GM12878 (cell line): ENCODE measurements around the gene HEPACAM. TPM values are rescaled to one million over a fixed set of nuclear protein-coding genes. Genes with fewer than 3 reads are reported as not detected.

ENCODE experiments used
- ATAC-seq: fragments of 200-7000 bp; cut with Tn5 transposase; 3 replicates; pipeline ENCODE4 v1.9.1; 2020; ENCODE audit warnings: mild to moderate bottlenecking, moderate library complexity
- BruUV-seq: library from RNA; stranded (reverse); fragments of 400-500 nt; replicated peaks from 2 replicates; lab custom pipeline; 2021; lab: Mats Ljungman, UMichigan
- CTCF ChIA-PET: fragments of 300-600 bp; sonication (Branson Sonifier 250); formaldehyde crosslinking; extraction: SDS; loops from one replicate; lab custom pipeline; 2021; ENCODE audit warnings: inconsistent platforms; lab: Yijun Ruan, JAX
- POLR2A ChIA-PET: fragments of 350-600 bp; formaldehyde crosslinking; extraction: SDS; loops from one replicate; lab custom pipeline; 2021; ENCODE audit warnings: inconsistent platforms; lab: Charles Lee
- RAD21 ChIA-PET: fragments of 300-600 bp; sonication (Branson Sonifier 250); formaldehyde crosslinking; loops from one replicate; lab custom pipeline; 2023; ENCODE audit warnings: antibody characterized with exemption; ENCODE audit not compliant: unreplicated experiment; lab: Charles Lee
- SMC1A ChIA-PET: fragments of 300-600 bp; sonication (Branson Sonifier 250); formaldehyde crosslinking; loops from one replicate; lab custom pipeline; 2023; ENCODE audit not compliant: unreplicated experiment, uncharacterized antibody; lab: Charles Lee
- DNase-seq: peaks from one replicate; pipeline ENCODE4 v3.0.0-alpha.2; 2011; ENCODE audit warnings: low read depth, low spot score
- FAIRE-seq: peaks from 3 replicates; lab custom pipeline; 2011; peaks lifted over from hg19 to GRCh38; lab: Jason Lieb, UNC
- H2AFZ ChIP-seq: 2 replicates; pipeline ENCODE4 v1.6.0; 2011; ENCODE audit warnings: low read depth, low read length, control low read depth; ENCODE audit not compliant: control insufficient read depth
- H3K27ac ChIP-seq: 2 replicates; pipeline ENCODE4 v1.5.1; 2011; ENCODE audit warnings: control low read depth; ENCODE audit not compliant: control insufficient read depth, insufficient read depth
- H3K27me3 ChIP-seq, 2 experiments: replicated peaks in 1 of 2; 2 replicates each; pipeline versions ENCODE4 v1.6.0 to v1.6.1; 2011; ENCODE audit warnings: low read length in 1 of 2; ENCODE audit not compliant: control insufficient read depth in 2 of 2, insufficient read depth in 2 of 2
- H3K36me3 ChIP-seq, 2 experiments: 2 replicates each; pipeline ENCODE4 v1.5.1; 2011; ENCODE audit warnings: low read length in 1 of 2; ENCODE audit not compliant: control insufficient read depth in 2 of 2, insufficient read depth in 2 of 2
- H3K4me1 ChIP-seq: 2 replicates; pipeline ENCODE4 v1.6.1; 2011; ENCODE audit warnings: mild to moderate bottlenecking, low read length, moderate library complexity, mixed read lengths; ENCODE audit not compliant: control insufficient read depth, insufficient read depth
- H3K4me2 ChIP-seq: 2 replicates; pipeline ENCODE4 v1.6.0; 2011; ENCODE audit warnings: control low read depth; ENCODE audit not compliant: control insufficient read depth, insufficient read depth
- H3K4me3 ChIP-seq: fragments of 200-600 bp; sonication (generic); 2 replicates; pipeline ENCODE4 v1.5.1; 2016
- H3K79me2 ChIP-seq: 2 replicates; pipeline ENCODE4 v1.6.0; 2011; ENCODE audit warnings: low read length; ENCODE audit not compliant: control insufficient read depth, insufficient read depth
- H3K9ac ChIP-seq: 2 replicates; pipeline ENCODE4 v1.8.0; 2011; ENCODE audit warnings: low read length, control low read depth, mixed read lengths; ENCODE audit not compliant: control insufficient read depth, insufficient read depth
- H3K9me3 ChIP-seq: replicated peaks from 3 replicates; pipeline ENCODE4 v1.5.1; 2011; ENCODE audit warnings: mild to moderate bottlenecking, low read length; ENCODE audit not compliant: control insufficient read depth, insufficient read depth
- H4K20me1 ChIP-seq: 2 replicates; pipeline ENCODE4 v1.6.0; 2011; ENCODE audit not compliant: control insufficient read depth, insufficient read depth
- BACH1 ChIP-seq: fragments of 450-650 bp; IDR thresholded peaks from 2 replicates; pipeline ENCODE4 v1.6.1; 2017; ENCODE audit warnings: mild to moderate bottlenecking, borderline replicate concordance
- BCL11A ChIP-seq: IDR thresholded peaks from 2 replicates; pipeline ENCODE4 v1.6.1; 2011; ENCODE audit warnings: low read depth, low read length
- BMI1 ChIP-seq: fragments of 450-650 bp; IDR thresholded peaks from 2 replicates; pipeline ENCODE4 v1.6.1; 2016; ENCODE audit warnings: mild to moderate bottlenecking, moderate library complexity, borderline replicate concordance
- BRCA1 ChIP-seq: IDR thresholded peaks from 2 replicates; pipeline ENCODE4 v1.6.1; 2011; ENCODE audit warnings: low read depth, low read length, improper control_type of control experiment
- DPF2 ChIP-seq: fragments of 450-650 bp; IDR thresholded peaks from 2 replicates; pipeline ENCODE4 v1.6.1; 2017; ENCODE audit warnings: mild to moderate bottlenecking
- EP300 ChIP-seq, 2 experiments: fragments of 150-350 bp in 1 of 2; IDR thresholded peaks; 2 replicates each; pipeline ENCODE4 v1.6.1; 2011 to 2012; ENCODE audit warnings: low read depth in 2 of 2, low read length in 2 of 2, borderline replicate concordance in 1 of 2, improper control_type of control experiment in 1 of 2, inconsistent platforms in 1 of 2; ENCODE audit not compliant: control insufficient read depth in 1 of 2
- EZH2 ChIP-seq: IDR thresholded peaks from 2 replicates; pipeline ENCODE4 v1.6.1; 2012; ENCODE audit warnings: low read depth, mild to moderate bottlenecking, control low read depth, inconsistent platforms, low read length, borderline replicate concordance; ENCODE audit not compliant: control insufficient read depth
- FOXK2 ChIP-seq: fragments of 450-650 bp; IDR thresholded peaks from 2 replicates; pipeline ENCODE4 v1.6.1; 2017; ENCODE audit warnings: mild to moderate bottlenecking, moderate library complexity
- HDAC6 ChIP-seq: fragments of 200-600 bp; sonication (generic); IDR thresholded peaks from one replicate; pipeline ENCODE4 v1.8.0; 2017; ENCODE audit warnings: antibody characterized with exemption; ENCODE audit not compliant: unreplicated experiment
- NFYA ChIP-seq: IDR thresholded peaks from 2 replicates; pipeline ENCODE4 v1.6.1; 2011; ENCODE audit warnings: low read depth, mild to moderate bottlenecking, low read length, improper control_type of control experiment, borderline replicate concordance
- POU2F2 ChIP-seq: IDR thresholded peaks from 3 replicates; pipeline ENCODE4 v1.6.1; 2011; ENCODE audit warnings: low read depth, mild to moderate bottlenecking, low read length, borderline replicate concordance
- TCF3 ChIP-seq: IDR thresholded peaks from 2 replicates; pipeline ENCODE4 v1.6.1; 2012; ENCODE audit warnings: low read depth, mild to moderate bottlenecking, low read length, borderline replicate concordance; ENCODE audit not compliant: insufficient read depth
- ZNF24 ChIP-seq: fragments of 450-650 bp; IDR thresholded peaks from 2 replicates; pipeline ENCODE4 v1.6.1; 2017; ENCODE audit warnings: antibody characterized with exemption, mild to moderate bottlenecking
- WGBS: methylation state at CpG from one replicate; pipeline ENCODE4 v1.1.6; 2016; ENCODE audit warnings: low lambda C conversion rate; ENCODE audit not compliant: insufficient replicate concordance, insufficient coverage; ENCODE audit errors: missing lambda C conversion rate; 5-methylcytosine and 5-hydroxymethylcytosine counted together
- in situ Hi-C: fragments of 300-500 bp; cut with MboI; formaldehyde crosslinking; loops from 9 replicates; pipeline ENCODE4 v1.14.3; 2018; ENCODE audit warnings: mixed read lengths
- intact Hi-C: fragments of 100-400 bp; cut with micrococcal nuclease; formaldehyde crosslinking; loops from one replicate; pipeline ENCODE4 v1.14.2; 2022; ENCODE audit not compliant: unreplicated experiment
- polyA plus RNA-seq, 11 experiments: library from polyadenylated mRNA; depleted of rRNA in 4 of 11; unstranded in 6 of 11; stranded (reverse) in 5 of 11; fragments of >200 nt; fragmentation: Nextera tagmentation in 4 of 11; fragmentation: Illumina TruSeq in 1 of 11; extraction: Ambion mirVana in 4 of 11; extraction: Trizol in 1 of 11; gene quantifications; 1 replicate in 1 of 11; 2 replicates in 10 of 11; pipeline versions ENCODE4 v1.2.1 to v1.2.3, GENCODE V29; 2011 to 2016; ENCODE audit warnings: inconsistent platforms in 2 of 11, missing spikeins in 2 of 11, low read depth in 1 of 11
- total RNA-seq, 4 experiments: library from RNA; depleted of rRNA in 3 of 4; stranded (reverse); fragments of >200 nt in 3 of 4; fragmentation: Illumina TruSeq in 1 of 4; extraction: Trizol in 1 of 4; gene quantifications; 2 replicates each; pipeline versions ENCODE4 v1.2.1 to v1.2.3, GENCODE V29; 2013 to 2021
- TF ChIP-seq, protein P1 (sequence below): fragments of 450-650 bp; IDR thresholded peaks from 2 replicates; pipeline ENCODE4 v1.6.1; 2017; ENCODE audit warnings: antibody characterized with exemption, mild to moderate bottlenecking, moderate library complexity
- TF ChIP-seq, protein P2 (sequence below): IDR thresholded peaks from 2 replicates; pipeline ENCODE4 v1.6.1; 2011; ENCODE audit warnings: mild to moderate bottlenecking, low read depth, low read length, moderate library complexity; ENCODE audit not compliant: insufficient replicate concordance
- TF ChIP-seq, protein P3 (sequence below): fragments of 450-650 bp; IDR thresholded peaks from 2 replicates; pipeline ENCODE4 v1.6.1; 2016; ENCODE audit warnings: mild to moderate bottlenecking
- TF ChIP-seq, protein P4 (sequence below): IDR thresholded peaks from 2 replicates; pipeline ENCODE4 v1.6.1; 2011; ENCODE audit warnings: low read depth, mild to moderate bottlenecking, low read length, moderate library complexity, borderline replicate concordance; ENCODE audit errors: extremely low read depth

HEPACAM gene
- total and polyA plus RNA-seq, 10 of the 15 experiments (the other 5 are each of a cell fraction or from before 2014, with no cell fraction given) = 0.03 TPM; not detected in 9

DNA sequence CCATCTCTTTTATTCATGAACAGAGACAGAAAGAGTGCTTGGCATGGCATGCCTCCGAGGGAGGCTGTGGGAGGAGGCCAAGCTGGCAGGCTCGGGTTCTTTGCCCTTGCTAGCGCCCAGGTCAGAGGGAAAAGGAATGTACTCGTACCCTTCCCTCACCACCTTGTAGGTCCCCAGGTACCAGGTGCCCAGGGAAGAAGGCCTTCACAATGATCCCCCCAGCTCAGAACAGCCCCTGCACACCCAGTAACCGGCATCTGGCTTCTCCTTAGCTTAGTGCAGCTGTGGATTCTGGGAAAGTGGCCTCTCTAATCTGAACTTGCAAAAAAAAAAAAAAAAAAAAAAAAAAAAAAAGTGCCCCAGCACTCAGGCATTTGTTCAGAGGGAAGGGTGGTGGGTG lies 15.5 kb downstream of the HEPACAM start (continued):
- TF ChIP-seq, protein P1, sequence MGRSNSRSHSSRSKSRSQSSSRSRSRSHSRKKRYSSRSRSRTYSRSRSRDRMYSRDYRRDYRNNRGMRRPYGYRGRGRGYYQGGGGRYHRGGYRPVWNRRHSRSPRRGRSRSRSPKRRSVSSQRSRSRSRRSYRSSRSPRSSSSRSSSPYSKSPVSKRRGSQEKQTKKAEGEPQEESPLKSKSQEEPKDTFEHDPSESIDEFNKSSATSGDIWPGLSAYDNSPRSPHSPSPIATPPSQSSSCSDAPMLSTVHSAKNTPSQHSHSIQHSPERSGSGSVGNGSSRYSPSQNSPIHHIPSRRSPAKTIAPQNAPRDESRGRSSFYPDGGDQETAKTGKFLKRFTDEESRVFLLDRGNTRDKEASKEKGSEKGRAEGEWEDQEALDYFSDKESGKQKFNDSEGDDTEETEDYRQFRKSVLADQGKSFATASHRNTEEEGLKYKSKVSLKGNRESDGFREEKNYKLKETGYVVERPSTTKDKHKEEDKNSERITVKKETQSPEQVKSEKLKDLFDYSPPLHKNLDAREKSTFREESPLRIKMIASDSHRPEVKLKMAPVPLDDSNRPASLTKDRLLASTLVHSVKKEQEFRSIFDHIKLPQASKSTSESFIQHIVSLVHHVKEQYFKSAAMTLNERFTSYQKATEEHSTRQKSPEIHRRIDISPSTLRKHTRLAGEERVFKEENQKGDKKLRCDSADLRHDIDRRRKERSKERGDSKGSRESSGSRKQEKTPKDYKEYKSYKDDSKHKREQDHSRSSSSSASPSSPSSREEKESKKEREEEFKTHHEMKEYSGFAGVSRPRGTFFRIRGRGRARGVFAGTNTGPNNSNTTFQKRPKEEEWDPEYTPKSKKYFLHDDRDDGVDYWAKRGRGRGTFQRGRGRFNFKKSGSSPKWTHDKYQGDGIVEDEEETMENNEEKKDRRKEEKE = no peak
- TF ChIP-seq POU2F2 = no peak
- TF ChIP-seq, protein P2, sequence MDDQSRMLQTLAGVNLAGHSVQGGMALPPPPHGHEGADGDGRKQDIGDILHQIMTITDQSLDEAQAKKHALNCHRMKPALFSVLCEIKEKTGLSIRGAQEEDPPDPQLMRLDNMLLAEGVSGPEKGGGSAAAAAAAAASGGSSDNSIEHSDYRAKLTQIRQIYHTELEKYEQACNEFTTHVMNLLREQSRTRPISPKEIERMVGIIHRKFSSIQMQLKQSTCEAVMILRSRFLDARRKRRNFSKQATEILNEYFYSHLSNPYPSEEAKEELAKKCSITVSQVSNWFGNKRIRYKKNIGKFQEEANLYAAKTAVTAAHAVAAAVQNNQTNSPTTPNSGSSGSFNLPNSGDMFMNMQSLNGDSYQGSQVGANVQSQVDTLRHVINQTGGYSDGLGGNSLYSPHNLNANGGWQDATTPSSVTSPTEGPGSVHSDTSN = no peak
- TF ChIP-seq DPF2 = no peak

DNA sequence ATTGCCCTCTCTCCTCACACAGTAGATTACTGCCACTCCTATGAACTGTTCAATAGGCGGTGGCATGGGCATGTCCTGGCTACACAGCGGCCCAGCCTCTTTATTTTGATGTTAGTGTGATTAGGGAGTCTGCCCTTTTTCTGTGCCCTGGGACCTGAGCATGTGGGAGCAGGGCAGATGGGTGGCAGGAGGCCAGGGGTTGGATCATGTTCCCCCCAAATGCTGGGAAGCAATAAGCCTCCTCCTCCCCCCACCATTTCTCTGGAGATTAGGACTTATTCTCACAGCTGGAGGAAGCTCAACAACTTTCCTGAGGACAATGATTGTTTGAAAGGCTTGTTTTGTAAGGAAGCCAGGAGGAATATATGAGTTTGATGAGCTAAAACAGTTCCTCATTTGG lies 15.9 kb downstream of the HEPACAM start:
- ATAC-seq (no peak), DNase-seq (no peak), FAIRE-seq (no peak)
- BruUV-seq = no TSS peak
- intact Hi-C loops = no loop called here
- in situ Hi-C loops = no loop called here
- no peaks in the 10 kb centered on the region for H3K4me1 ChIP-seq
- H3K4me2 ChIP-seq = no peak overlapping the region
- ChIA-PET CTCF (no interaction called here), RAD21 (no interaction called here), SMC1A (interaction anchor here (0.6 kb wide), 1 partner anchor 154 kb away, joined by 3 read pairs; no protein-coding TSS in a partner anchor), POLR2A (no interaction called here)
- no peak overlapping the region for H3K27ac ChIP-seq
- no peaks in the 10 kb centered on the region for H4K20me1 ChIP-seq
- H3K9me3 ChIP-seq = no peaks in the 10 kb centered on the region
- no peak overlapping the region for H3K9ac ChIP-seq
- H3K4me3 ChIP-seq = no peak overlapping the region
- no peaks in the 10 kb centered on the region for H3K36me3 ChIP-seq
- peaks cover 0 to 2% of the 10 kb centered on the region in 2 experiments; a peak in 1 of 4 replicates for H3K27me3 ChIP-seq
- no peak overlapping the region for H2AFZ ChIP-seq
- no peaks in the 10 kb centered on the region for H3K79me2 ChIP-seq
- 32% methylated on average over 2 of the region's 2 CpGs for WGBS
- TF ChIP-seq HDAC6 = no peak
- TF ChIP-seq, protein P3, sequence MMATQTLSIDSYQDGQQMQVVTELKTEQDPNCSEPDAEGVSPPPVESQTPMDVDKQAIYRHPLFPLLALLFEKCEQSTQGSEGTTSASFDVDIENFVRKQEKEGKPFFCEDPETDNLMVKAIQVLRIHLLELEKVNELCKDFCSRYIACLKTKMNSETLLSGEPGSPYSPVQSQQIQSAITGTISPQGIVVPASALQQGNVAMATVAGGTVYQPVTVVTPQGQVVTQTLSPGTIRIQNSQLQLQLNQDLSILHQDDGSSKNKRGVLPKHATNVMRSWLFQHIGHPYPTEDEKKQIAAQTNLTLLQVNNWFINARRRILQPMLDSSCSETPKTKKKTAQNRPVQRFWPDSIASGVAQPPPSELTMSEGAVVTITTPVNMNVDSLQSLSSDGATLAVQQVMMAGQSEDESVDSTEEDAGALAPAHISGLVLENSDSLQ = no peak
- TF ChIP-seq ZNF24 = no peak
- TF ChIP-seq BMI1 = no peak
- no peak for TF ChIP-seq BRCA1
- no peak for TF ChIP-seq EP300 (IDR thresholded peaks at IDR 0.05; ENCODE audit: borderline replicate concordance in 1 of 2, control insufficient read depth in 1 of 2, low read depth in 2 of 2, low read length in 2 of 2)
- no peak for TF ChIP-seq EZH2
- TF ChIP-seq NFYA = no peak
- TF ChIP-seq BCL11A = no peak
- TF ChIP-seq POU2F2 = no peak
- no peak for TF ChIP-seq BACH1
- no peak for TF ChIP-seq TCF3
- TF ChIP-seq, protein P4, sequence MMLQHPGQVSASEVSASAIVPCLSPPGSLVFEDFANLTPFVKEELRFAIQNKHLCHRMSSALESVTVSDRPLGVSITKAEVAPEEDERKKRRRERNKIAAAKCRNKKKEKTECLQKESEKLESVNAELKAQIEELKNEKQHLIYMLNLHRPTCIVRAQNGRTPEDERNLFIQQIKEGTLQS = no peak
- no peak for TF ChIP-seq FOXK2
